Activated T-helper 2 cell treated with anti-CD3 and anti-CD28 coated beads, Interferon-gamma antibody, Interleukin-2, Interleukin-4, amounts not matched to agents 10 μg/mL and 5 μg/mL and 100 μg/mL, durations not matched to agents 14 hours and 24 hours and 36 hours (primary cell): ENCODE results near the gene RAB3GAP2. TPM values are rescaled to one million over a fixed set of nuclear protein-coding genes. Genes with fewer than 3 reads are reported as not detected.
"Not testable (repeated sequence)": the region's sequence is repeated elsewhere in the genome, so short reads cannot be mapped to it uniquely, and the experiment has no call there.

Experiments used
- DNase-seq: peaks from one replicate; pipeline ENCODE4 v3.0.0; 2021; ENCODE audit warnings: low spot score
- H3K27ac Mint-ChIP-seq: one replicate; pipeline ENCODE4 v1.8.0; 2021; ENCODE audit warnings: mixed read lengths
- H3K27me3 Mint-ChIP-seq: one replicate; pipeline ENCODE4 v1.8.0; 2021; ENCODE audit warnings: low read depth, mixed read lengths
- H3K36me3 Mint-ChIP-seq: one replicate; pipeline ENCODE4 v1.8.0; 2021; ENCODE audit warnings: low read depth, mixed read lengths
- H3K4me1 Mint-ChIP-seq: one replicate; pipeline ENCODE4 v1.8.0; 2021; ENCODE audit warnings: low read depth, mixed read lengths
- H3K4me3 Mint-ChIP-seq: one replicate; pipeline ENCODE4 v1.8.0; 2021; ENCODE audit warnings: low read depth, mild to moderate bottlenecking, moderate library complexity, mixed read lengths
- H3K9me3 Mint-ChIP-seq: one replicate; pipeline ENCODE4 v1.8.0; 2021; ENCODE audit warnings: mixed read lengths
- intact Hi-C: fragments of 100-400 bp; cut with micrococcal nuclease; formaldehyde crosslinking; loops from one replicate; pipeline ENCODE4 v1.15.1; 2023
- total RNA-seq: library from RNA; stranded (reverse); gene quantifications from 2 replicates; pipeline ENCODE4 v1.2.3, GENCODE V29; 2022

RAB3GAP2 gene
- total RNA-seq, 1 donor from 2014 or later = 60.7 TPM

- no peak for DNase-seq
- H3K4me3 Mint-ChIP-seq = no peak overlapping the region
- H3K4me1 Mint-ChIP-seq = peaks cover 2% of the 10 kb centered on the region
- no peak overlapping the region for H3K27ac Mint-ChIP-seq
- no peaks in the 10 kb centered on the region for H3K9me3 Mint-ChIP-seq
- intact Hi-C loops = no loop called here
- H3K36me3 Mint-ChIP-seq = peaks cover 30% of the 10 kb centered on the region
- H3K27me3 Mint-ChIP-seq = no peaks in the 10 kb centered on the region
Observed at GRCh38 chr1:220224611-220225124, 47.6 kb downstream of the RAB3GAP2 start.

GRCh38 chr1:220224033-220224432 lies 48.2 kb downstream of the RAB3GAP2 start:
- H3K27ac Mint-ChIP-seq = no peak overlapping the region
- peaks cover 30% of the 10 kb centered on the region for H3K36me3 Mint-ChIP-seq

GRCh38 chr1:220222939-220223338 lies 49.3 kb downstream of the RAB3GAP2 start:
- Mint-ChIP-seq H3K27me3 (no peaks in the 10 kb centered on the region), H3K9me3 (no peaks in the 10 kb centered on the region), H3K4me3 (no peak overlapping the region), H3K36me3 (peaks cover 21% of the 10 kb centered on the region), H3K27ac (no peak overlapping the region), H3K4me1 (peaks cover 2% of the 10 kb centered on the region)
- DNase-seq = no peak
- intact Hi-C loops = no loop called here

More at GRCh38 chr1:220224033-220224432, 48.2 kb downstream of the RAB3GAP2 start:
- H3K9me3 Mint-ChIP-seq = no peaks in the 10 kb centered on the region
- H3K27me3 Mint-ChIP-seq = no peaks in the 10 kb centered on the region
- no peak for DNase-seq
- H3K4me1 Mint-ChIP-seq = peaks cover 2% of the 10 kb centered on the region
- no peak overlapping the region for H3K4me3 Mint-ChIP-seq
- intact Hi-C loops = no loop called here

GRCh38 chr1:220221670-220222069 lies 50.6 kb downstream of the RAB3GAP2 start:
- Mint-ChIP-seq H3K27ac (no peak overlapping the region), H3K4me3 (no peak overlapping the region), H3K36me3 (peaks cover 17% of the 10 kb centered on the region), H3K27me3 (no peaks in the 10 kb centered on the region), H3K9me3 (no peaks in the 10 kb centered on the region), H3K4me1 (peaks cover 4% of the 10 kb centered on the region)
- DNase-seq = no peak
- intact Hi-C loops = no loop called here

GRCh38 chr1:220221269-220221668 lies 51.0 kb downstream of the RAB3GAP2 start:
- Mint-ChIP-seq H3K9me3 (no peaks in the 10 kb centered on the region), H3K4me1 (peaks cover 4% of the 10 kb centered on the region), H3K36me3 (peaks cover 13% of the 10 kb centered on the region), H3K4me3 (no peak overlapping the region), H3K27me3 (no peaks in the 10 kb centered on the region), H3K27ac (no peak overlapping the region)
- intact Hi-C loops = no loop called here
- DNase-seq = no peak

GRCh38 chr1:220220699-220221040 lies 51.6 kb downstream of the RAB3GAP2 start:
- H3K27ac Mint-ChIP-seq, H3K4me3 Mint-ChIP-seq, DNase-seq: not testable (repeated sequence)

GRCh38 chr1:220219865-220220698 lies 52.2 kb downstream of the RAB3GAP2 start:
- Mint-ChIP-seq H3K4me1 (peaks cover 4% of the 10 kb centered on the region), H3K4me3 (no peak overlapping the region)
- intact Hi-C loops = loop anchor here (5.0 to 10.0 kb wide), 2 partner anchors 52 to 555 kb away; partner anchors contain the start of gene RAB3GAP2

More at GRCh38 chr1:220220699-220221040, 51.6 kb downstream of the RAB3GAP2 start:
- intact Hi-C loops, H3K4me1 Mint-ChIP-seq, H3K27me3 Mint-ChIP-seq, H3K9me3 Mint-ChIP-seq: not testable (repeated sequence)
- peaks cover 11% of the 10 kb centered on the region for H3K36me3 Mint-ChIP-seq

GRCh38 chr1:220219136-220219442 lies 53.2 kb downstream of the RAB3GAP2 start:
- no peak overlapping the region for H3K4me3 Mint-ChIP-seq
- no peaks in the 10 kb centered on the region for H3K9me3 Mint-ChIP-seq
- H3K27me3 Mint-ChIP-seq = no peaks in the 10 kb centered on the region
- intact Hi-C loops = loop anchor here (5.0 to 10.0 kb wide), 2 partner anchors 53 to 556 kb away; partner anchors contain the start of gene RAB3GAP2
- peaks cover 3% of the 10 kb centered on the region for H3K4me1 Mint-ChIP-seq
- no peak for DNase-seq
- H3K27ac Mint-ChIP-seq = no peak overlapping the region
- H3K36me3 Mint-ChIP-seq = peaks cover 10% of the 10 kb centered on the region

More at GRCh38 chr1:220219865-220220698, 52.2 kb downstream of the RAB3GAP2 start:
- H3K27ac Mint-ChIP-seq = no peak overlapping the region
- no peaks in the 10 kb centered on the region for H3K9me3 Mint-ChIP-seq
- no peaks in the 10 kb centered on the region for H3K27me3 Mint-ChIP-seq
- no peak for DNase-seq
- peaks cover 10% of the 10 kb centered on the region for H3K36me3 Mint-ChIP-seq

GRCh38 chr1:220218397-220219135 lies 53.7 kb downstream of the RAB3GAP2 start:
- H3K4me1 Mint-ChIP-seq, DNase-seq, H3K27ac Mint-ChIP-seq, H3K4me3 Mint-ChIP-seq, H3K9me3 Mint-ChIP-seq, H3K27me3 Mint-ChIP-seq: not testable (repeated sequence)
- peaks cover 13% of the 10 kb centered on the region for H3K36me3 Mint-ChIP-seq
- intact Hi-C loops = loop anchor here (5.0 to 10.0 kb wide), 2 partner anchors 54 to 556 kb away; partner anchors contain the start of gene RAB3GAP2

GRCh38 chr1:220217383-220217988 lies 54.8 kb downstream of the RAB3GAP2 start:
- Mint-ChIP-seq H3K9me3 (no peaks in the 10 kb centered on the region), H3K4me3 (no peak overlapping the region), H3K27ac (no peak overlapping the region), H3K27me3 (no peaks in the 10 kb centered on the region), H3K36me3 (peaks cover 22% of the 10 kb centered on the region), H3K4me1 (peaks cover 8% of the 10 kb centered on the region)
- intact Hi-C loops = loop anchor here (5.0 to 10.0 kb wide), 2 partner anchors 55 to 557 kb away; partner anchors contain the start of gene RAB3GAP2
- DNase-seq = no peak

GRCh38 chr1:220213382-220213983 lies 58.8 kb downstream of the RAB3GAP2 start:
- Mint-ChIP-seq H3K4me3 (no peak overlapping the region), H3K27ac (no peak overlapping the region), H3K27me3 (no peaks in the 10 kb centered on the region), H3K36me3 (peaks cover 41% of the 10 kb centered on the region), H3K4me1 (peaks cover 11% of the 10 kb centered on the region), H3K9me3 (no peaks in the 10 kb centered on the region)
- intact Hi-C loops = loop anchor here (10.0 kb wide), 1 partner anchor 561 kb away; no protein-coding TSS in a partner anchor
- DNase-seq = no peak

- intact Hi-C loops = no loop called here
- H3K4me1 Mint-ChIP-seq = peaks cover 3% of the 10 kb centered on the region
- no peaks in the 10 kb centered on the region for H3K27me3 Mint-ChIP-seq
- H3K4me3 Mint-ChIP-seq = no peak overlapping the region
- H3K36me3 Mint-ChIP-seq = peaks cover 66% of the 10 kb centered on the region
- no peak for DNase-seq
- no peak overlapping the region for H3K27ac Mint-ChIP-seq
- peaks cover 8% of the 10 kb centered on the region for H3K9me3 Mint-ChIP-seq
Observed at GRCh38 chr1:220207411-220207810, 64.8 kb downstream of the RAB3GAP2 start.
